Kidney glomerular epithelial cell (primary cell): ENCODE measurements around the gene ERI2.

ENCODE experiments used
- DNase-seq: peaks from one replicate; lab custom pipeline; 2025; lab: John Stamatoyannopoulos, UW

The ERI2 gene

GRCh38 chr16:20806168-20807050 is at the start of gene ERI2, which contains the start of gene REXO5:
TSS of gene ERI2 (minus strand) at chr16:20806472. CDS start at chr16:20806430, 42 bp downstream.
TSS of gene REXO5 (plus strand) at chr16:20806527. CDS start at chr16:20806954, 427 bp downstream.
- DNase-seq = peak; percentile 89

- DNase-seq = no peak
These were observed 48.7 kb upstream of the ERI2 start for GRCh38 chr16:20854963-20855362.

DNA sequence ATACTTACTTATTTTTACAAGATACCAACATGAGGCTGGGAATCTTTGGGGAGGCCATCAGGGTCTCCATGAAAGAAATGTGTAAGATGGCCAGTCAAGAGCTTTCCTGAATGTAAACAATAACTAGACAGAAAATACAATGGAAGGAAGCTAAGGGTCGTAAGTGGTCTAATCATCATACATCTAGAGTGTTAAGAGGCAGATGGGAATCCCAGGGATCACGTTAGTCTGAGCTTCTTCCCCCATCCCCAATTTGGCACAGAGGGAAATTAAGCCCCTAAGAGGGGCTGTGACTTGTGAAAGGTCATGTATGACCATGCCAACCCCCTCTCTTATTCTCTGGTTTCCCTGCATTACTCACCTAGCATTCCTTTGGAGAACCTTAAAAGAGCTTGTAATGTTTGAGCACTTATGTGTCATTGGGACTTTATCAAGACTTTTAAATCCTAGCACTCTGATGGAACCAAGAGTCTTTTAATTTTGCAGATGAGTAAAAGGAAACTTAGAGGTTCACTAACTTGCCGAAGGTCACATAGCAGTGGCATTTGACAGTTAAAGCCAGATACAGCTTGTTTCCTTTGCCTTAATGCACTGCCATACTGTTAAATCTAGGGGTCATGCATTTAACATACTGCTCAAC is 47.8 kb upstream of the ERI2 start:
- no peak for DNase-seq

GRCh38 chr16:20853143-20853542 is 46.9 kb upstream of the ERI2 start:
- DNase-seq = no peak

- DNase-seq = peak; percentile 74
These were observed 45.3 kb upstream of the ERI2 start for GRCh38 chr16:20851601-20852000.

- no peak for DNase-seq
These were observed 44.7 kb upstream of the ERI2 start for GRCh38 chr16:20850981-20851380.

GRCh38 chr16:20849589-20850390 is 43.5 kb upstream of the ERI2 start:
- peak; percentile 65 for DNase-seq

DNA sequence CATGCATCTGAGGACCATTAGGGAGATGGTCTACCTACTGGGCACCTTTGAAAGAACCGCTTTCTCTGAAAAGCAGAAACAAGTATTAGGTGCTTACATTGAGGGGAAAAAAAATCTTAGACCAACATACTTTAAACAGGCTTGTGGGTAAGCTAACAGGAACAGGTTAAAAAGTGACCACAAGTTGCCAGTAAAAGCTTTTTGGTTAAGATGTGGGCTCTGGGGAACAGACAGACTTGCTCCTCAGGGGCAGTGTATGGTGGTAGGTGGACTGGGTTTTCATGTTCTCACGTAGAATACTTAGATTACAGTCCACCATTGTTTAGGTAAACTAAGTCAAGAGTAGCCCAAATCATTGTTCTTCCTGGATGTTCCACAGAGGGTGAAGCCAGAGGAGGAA is 41.3 kb upstream of the ERI2 start:
- DNase-seq = no peak

- no peak for DNase-seq
These were observed 40.3 kb upstream of the ERI2 start for GRCh38 chr16:20846551-20846950.

- no peak for DNase-seq
These were observed 39.8 kb upstream of the ERI2 start for GRCh38 chr16:20846030-20846429.

DNA sequence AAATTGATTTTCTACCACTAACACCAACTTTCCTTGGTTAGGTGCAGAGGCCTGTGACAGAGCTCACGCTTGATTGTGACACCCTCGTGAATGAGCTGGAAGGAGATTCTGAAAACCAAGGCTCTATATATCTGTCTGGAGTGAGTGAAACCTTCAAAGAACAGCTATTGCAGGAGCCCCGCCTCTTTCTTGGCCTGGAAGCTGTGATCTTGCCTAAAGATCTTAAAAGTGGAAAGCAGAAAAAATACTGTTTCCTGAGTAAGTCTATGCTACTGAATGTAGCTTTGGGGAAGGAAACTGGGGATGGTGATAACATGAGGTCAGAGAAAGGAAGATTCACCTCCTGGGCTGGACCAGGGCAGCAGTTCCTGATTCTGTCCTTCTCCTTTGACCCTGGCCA is 38.3 kb upstream of the ERI2 start:
- no peak for DNase-seq

GRCh38 chr16:20844054-20844453 is 37.8 kb upstream of the ERI2 start:
- no peak for DNase-seq

DNA sequence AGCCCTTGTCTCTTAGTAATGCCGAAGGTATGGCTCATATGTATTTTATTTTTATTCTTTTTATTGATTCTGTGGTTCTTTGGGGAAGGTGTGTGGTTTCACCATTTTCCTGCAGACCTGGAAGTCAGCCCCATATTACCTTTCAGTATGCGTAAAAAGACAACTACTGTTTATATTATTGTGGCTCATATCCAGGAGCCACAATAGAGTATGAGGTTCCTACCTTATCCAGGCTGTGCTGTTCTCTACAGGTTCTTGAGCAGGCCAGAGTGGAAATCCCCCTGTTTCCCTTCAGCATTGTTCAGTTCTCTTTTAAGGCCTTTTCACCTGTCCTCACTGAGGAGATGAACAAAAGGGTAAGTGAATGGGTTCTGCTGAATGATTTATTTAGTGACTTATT is 33.2 kb upstream of the ERI2 start:
- DNase-seq = no peak

DNA sequence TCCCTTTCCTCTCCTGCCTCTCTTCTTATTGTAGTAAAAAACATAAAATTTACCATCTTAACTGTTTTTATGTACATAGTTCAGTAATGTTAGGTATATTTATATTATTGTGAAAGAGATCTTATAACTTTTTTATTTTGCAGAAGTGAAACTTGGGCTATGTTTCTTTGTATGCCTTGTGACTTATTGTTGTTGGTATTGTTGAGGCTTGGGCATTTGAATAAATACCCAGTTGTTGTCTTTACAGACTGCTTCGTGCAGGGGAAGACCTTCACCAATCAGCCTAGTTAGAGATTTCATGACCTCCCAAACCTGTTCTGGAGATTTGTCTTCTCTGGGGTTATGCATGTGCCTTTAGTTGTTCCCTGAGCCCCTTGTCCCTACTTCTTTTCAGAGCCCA is 32.0 kb upstream of the ERI2 start:
- DNase-seq = no peak

DNA sequence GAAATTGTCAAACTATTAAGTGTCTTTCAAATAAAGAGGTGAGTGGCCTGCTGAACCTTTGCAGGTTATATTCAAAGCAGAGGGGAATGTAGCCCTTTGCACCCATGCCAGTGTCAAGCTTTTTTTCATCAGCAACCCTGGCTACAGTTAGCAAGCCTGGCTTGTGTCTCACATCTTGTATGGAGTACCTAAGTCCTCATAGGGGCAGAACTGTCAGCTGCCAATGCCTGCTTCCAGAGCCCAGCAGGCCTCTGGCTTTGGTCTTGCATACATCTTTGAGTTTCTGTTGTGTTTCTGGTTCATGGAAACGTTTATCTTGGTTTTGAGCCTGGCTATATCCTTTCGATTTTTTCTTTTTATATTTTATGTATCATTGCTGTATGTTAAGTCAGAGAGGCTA is 26.8 kb upstream of the ERI2 start:
- DNase-seq = no peak

- no peak for DNase-seq
These were observed 24.1 kb upstream of the ERI2 start for GRCh38 chr16:20830372-20830771.

DNA sequence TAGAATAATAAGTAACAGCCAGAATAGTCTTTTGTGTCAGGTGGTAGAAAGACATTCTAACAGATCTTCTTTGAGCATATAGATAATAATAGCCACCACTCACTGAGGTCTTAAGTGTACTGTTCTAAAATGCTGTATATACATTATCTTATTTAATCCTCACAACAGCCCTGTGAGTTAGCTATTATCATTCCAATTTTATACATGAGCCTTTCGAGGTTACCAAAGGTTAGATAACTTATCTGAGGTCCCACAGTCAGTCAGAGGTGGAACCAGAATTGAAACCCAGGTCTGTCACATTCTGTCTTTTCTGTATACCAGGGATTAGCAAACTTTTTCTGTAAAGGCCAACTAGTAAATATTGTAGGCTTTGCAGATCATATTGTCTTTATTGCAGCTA is 23.3 kb upstream of the ERI2 start:
- DNase-seq = no peak

GRCh38 chr16:20826039-20826566 is 19.8 kb upstream of the ERI2 start:
- no peak for DNase-seq

DNA sequence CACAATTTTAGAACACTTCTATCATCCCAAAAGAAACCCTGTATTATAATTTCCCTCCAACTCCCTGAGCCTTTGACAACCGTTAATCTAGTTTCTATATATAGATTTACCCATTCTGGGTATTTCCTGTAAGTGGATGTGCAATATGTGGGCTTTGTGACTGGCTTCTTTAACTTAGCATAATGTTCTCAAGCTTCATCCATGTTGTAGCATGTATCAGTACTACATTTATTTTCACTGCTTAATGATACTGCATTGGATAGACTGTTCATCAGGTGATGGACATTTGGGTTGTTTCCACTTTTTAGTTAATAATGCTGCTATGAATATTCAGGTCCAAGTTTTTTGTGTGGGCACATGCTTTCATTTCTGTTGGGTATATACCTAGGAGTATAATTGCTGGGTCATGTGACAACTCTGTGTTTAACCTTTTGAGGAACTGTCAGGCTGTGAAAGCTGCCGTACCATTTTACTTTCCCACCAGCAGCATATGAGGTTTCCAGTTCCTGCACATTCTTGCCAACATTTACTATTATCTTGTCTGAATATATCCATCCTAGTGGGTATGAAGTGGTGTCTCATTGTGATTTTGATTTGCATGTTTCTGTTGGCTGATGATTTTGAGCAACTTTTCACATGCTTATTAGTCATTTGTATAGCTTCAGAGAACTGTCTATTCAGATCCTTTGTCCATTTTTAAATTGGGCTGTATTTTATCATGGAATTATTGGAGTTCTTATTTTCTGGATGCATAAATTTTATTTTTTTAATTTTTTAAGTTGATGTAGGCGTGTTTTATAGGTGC is 16.5 kb upstream of the ERI2 start:
- no peak for DNase-seq

- no peak for DNase-seq
These were observed 15.4 kb upstream of the ERI2 start for GRCh38 chr16:20821682-20822081.

- DNase-seq = no peak
These were observed 12.8 kb upstream of the ERI2 start for GRCh38 chr16:20818929-20819585.
